HG03571 (cell line): ENCODE results near the gene ESCO1.
"Not testable (repeated sequence)": the region's sequence is repeated elsewhere in the genome, so short reads cannot be mapped to it uniquely, and the experiment has no call there.

Experiments
- ATAC-seq: cut with Tn5 transposase; IDR thresholded peaks from one replicate; pipeline ENCODE4 v1.9.1; 2021; ENCODE audit not compliant: unreplicated experiment

Gene ESCO1

GRCh38 chr18:21593540-21594257 lies 6.8 kb downstream of the ESCO1 start:
- no peak for ATAC-seq

DNA sequence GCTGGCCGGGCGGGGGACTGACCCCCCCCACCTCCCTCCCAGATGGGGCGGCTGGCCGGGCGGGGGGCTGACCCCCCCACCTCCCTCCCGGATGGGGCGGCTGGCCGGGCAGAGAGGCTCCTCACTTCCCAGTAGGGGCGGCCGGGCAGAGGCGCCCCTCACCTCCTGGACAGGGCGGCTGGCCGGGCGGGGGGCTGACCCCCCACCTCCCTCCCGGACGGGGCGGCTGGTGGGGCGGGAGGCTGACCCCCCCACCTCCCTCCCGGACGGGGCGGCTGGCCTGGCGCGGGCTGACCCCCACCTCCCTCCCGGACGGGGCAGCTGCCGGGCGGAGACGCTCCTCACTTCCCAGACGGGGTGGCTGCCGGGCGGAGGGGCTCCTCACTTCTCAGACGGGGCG lies 8.1 kb downstream of the ESCO1 start:
- not testable (repeated sequence) for ATAC-seq

DNA sequence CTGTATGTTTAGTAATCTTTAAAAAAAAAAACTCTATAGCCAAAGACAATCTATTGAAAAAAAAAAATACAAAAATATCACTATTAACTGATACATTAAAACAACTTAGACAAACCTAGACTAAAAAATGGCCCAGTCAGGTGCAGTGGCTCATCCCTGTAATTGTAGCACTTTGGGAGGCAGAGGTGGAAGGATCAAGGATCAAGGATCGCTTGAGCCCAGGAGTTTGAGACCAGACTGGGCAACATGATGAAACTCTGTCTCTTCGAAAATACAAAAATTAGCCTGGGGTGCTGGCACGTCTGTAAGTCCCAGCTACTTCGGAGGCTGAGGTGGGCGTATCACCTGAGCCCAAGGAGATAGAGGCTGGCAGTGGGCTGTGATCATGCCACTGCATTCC lies 16.1 kb downstream of the ESCO1 start:
- no peak for ATAC-seq

GRCh38 chr18:21575656-21576055 lies 24.8 kb downstream of the ESCO1 start:
- no peak for ATAC-seq

DNA sequence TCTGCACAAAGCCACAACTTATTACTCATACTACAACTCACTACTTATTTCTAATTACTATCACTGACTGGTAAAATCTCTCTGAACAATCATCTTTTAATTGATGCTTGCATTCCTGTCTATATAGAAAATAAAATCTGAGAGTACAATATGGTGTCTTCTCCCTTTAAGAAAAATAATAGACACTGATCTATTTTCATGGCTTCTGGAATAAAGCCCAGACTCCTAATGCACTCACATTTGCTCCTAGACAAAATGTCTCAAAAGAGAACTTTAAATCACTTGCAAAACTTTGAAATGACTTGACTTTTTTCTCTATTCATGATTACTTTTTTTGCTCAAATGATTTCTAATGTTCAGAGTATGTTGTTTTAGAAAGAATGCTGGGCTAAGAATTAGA lies 28.7 kb downstream of the ESCO1 start:
- ATAC-seq: no peak

- ATAC-seq: no peak
Observed at GRCh38 chr18:21559195-21559594, 41.3 kb downstream of the ESCO1 start.

- no peak for ATAC-seq
Observed at GRCh38 chr18:21557607-21558253, 42.8 kb downstream of the ESCO1 start.

- no peak for ATAC-seq
Observed at GRCh38 chr18:21550510-21550970, 50.0 kb downstream of the ESCO1 start.

- no peak for ATAC-seq
Observed at GRCh38 chr18:21548647-21549046, 51.9 kb downstream of the ESCO1 start.

DNA sequence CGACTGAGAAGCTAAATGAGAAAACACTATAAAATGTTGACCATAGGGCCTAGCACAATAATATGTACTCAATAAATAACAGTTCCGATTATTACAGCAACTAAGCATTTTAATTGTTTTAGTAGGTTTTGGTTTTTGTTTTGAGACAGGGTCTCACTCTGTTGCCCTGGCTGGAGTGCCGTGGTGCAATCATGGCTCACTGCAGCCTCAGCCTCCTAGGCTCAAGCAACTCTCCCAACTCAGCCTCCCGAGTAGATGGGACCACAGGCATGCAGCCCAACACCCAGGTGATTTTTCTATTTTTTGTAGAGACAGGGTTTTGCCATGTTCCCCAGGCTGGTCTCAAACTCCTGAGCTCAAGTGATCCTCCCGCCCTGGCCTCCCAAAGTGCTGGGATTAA lies 54.1 kb downstream of the ESCO1 start:
- no peak for ATAC-seq

- no peak for ATAC-seq
Observed at GRCh38 chr18:21538230-21538629, 62.3 kb downstream of the ESCO1 start.

DNA sequence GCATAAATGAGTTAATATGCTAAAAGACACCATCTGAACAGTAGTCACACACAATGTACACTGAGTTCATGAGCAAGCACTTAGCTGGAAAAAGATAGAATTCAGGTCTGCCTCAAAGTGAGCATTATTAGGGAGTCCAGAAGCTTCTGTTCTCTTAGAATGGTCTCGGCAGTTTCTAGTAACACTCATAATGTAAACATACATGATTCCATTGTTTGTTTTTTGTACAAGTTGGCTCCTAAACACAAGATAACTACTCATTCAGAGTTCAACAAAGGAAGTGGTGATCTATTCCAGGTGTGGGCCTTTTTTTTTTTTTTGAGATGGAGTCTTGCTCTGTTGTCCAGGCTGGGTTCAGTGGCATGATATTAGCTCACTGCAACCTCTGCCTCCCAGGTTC lies 66.2 kb downstream of the ESCO1 start:
- no peak for ATAC-seq

DNA sequence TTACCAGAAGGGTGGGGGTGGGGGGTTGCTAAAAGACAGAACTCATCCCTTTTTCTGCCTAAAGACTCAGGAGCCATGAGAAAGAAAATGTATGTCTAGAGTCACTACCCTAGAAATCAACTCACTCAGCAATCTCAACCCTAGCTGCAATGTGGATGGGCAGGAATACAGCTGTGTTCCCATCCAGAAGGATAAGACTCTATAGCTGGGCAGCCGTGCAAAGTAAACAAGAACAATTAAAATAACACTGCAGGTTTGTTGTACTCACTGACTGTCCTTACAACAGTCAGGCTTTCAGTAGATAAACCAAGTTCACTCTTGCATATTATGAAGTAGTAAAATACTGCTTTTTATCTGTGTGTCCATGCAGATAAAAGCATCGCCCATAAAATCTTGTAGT lies 74.0 kb downstream of the ESCO1 start:
- no peak for ATAC-seq

DNA sequence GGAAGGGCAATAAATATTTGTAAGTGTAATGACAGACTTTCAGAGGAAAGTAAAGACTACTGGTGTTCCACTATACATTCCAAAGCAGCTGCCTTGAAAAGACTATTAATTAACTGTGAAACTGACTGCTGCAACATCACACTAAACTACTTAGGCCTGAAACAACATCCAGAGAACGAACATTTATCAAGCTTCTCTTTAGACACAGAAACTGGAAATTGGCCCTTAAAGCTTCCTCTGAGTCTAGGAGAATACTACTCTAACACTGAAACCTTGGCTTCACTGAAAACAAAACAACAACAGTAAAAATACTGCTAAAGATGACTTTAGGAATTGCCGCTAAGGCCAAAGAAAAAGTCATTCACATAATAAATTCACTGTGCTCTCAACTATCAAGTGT lies 74.6 kb downstream of the ESCO1 start:
- ATAC-seq: no peak

DNA sequence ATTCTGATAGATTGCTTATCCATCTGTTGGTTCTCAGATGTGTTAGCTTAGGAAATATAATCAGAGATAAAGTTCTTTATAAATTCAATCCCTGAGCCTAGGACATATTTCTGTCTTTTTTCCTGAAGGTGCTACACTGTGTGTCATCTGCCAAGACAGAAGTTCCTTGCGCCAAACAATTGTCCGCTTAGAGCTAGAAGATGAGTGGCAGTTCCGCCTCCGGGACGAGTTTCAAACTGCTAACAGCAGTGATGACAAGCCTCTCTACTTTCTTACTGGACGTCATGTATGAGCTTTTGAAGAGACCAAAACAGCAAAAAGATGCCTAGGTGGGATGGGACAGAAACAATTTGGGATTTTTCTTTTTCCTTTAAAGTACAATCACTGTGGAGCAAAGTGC lies 78.0 kb downstream of the ESCO1 start:
- ATAC-seq: no peak

GRCh38 chr18:21513741-21514140 lies 86.8 kb downstream of the ESCO1 start:
- ATAC-seq: no peak

- no peak for ATAC-seq
Observed at GRCh38 chr18:21513292-21513691, 87.2 kb downstream of the ESCO1 start.

DNA sequence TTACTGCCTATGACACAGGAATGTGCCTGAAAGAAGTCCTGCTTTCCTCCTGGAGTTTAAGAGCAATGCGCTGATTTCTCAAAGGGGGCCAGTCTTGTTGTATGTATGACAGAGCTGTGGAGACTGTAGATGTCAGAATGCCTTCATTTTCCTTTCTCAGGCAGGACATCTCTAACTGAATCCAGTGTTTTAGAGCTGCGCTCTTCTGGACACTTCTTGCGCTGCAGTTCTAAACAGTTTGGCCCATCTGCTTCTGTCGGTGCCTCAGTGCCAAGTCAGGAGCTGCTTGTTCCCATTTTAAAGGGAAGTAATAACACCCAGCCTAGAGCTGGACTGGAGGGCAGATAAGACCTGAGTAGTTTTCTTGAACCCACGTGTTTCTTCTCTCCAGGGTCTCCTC lies 91.4 kb downstream of the ESCO1 start:
- no peak for ATAC-seq

GRCh38 chr18:21507913-21508701 lies 92.4 kb downstream of the ESCO1 start:
- no peak for ATAC-seq

GRCh38 chr18:21502661-21503060 lies 97.8 kb downstream of the ESCO1 start:
- no peak for ATAC-seq

DNA sequence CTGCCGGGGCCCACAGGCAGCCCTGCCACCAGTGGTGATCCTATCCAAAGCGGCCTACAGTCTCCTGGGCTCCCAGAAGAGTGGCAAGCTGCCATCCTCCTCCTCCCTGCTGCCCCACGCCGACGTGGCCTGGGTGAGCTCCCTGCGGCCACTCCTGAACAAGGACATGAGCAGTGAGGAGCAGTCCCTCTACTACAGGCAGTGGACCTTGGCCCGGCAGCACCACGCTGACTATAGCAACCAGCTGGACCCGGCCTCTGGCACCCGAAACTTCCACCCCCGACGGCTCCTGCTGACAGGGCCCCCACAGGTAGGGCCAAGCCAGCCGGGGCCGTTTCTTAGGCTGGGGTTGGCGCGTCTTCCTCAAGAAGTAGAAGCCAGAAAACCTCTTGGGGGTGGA lies 100.5 kb downstream of the ESCO1 start:
- no peak for ATAC-seq

GRCh38 chr18:21496277-21496835 lies 104.1 kb downstream of the ESCO1 start:
- no peak for ATAC-seq
